PFSK-1 (cell line): ENCODE results near the gene FAM234A.

Source experiments
- POLR2AphosphoS5 ChIP-seq: IDR thresholded peaks from 2 replicates; pipeline ENCODE4 v1.6.1; 2012; ENCODE audit warnings: low read depth, mild to moderate bottlenecking, control low read depth, low read length, moderate library complexity
- TAF1 ChIP-seq: IDR thresholded peaks from 2 replicates; pipeline ENCODE4 v1.6.1; 2012; ENCODE audit warnings: low read length, control low read depth, borderline replicate concordance; ENCODE audit not compliant: insufficient read depth

- TF ChIP-seq TAF1 = no peak
- no peak for TF ChIP-seq POLR2AphosphoS5
Observed at GRCh38 chr16:192686-193085, 41.9 kb upstream of the FAM234A start.
